Measurements from ENCODE around the gene SLAIN1.

Gene SLAIN1

DNA sequence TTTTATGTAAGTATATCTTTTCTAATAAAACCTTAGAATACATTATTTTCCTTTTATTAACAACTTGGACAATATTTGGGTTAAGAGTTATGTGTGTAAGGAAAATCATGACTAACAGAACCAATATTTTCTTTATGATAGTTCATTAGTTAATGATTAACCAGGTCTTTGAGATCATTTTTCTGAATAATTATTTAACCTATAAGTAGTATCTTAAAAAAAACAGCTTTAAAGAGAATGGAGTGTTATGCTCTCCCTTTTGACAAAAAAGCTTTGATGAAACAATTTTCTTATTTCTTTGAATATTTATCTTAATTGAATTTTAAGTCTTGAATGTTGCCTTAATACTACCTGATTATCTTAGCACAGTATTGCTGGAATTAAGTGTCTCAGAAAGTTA, 3.8 kb downstream of the SLAIN1 start:
- H3K36me3 ChIP-seq = no peaks in the 10 kb centered on the region
- no peaks in the 10 kb centered on the region for H3K9me3 ChIP-seq
- H3K27me3 ChIP-seq = peaks cover 15% of the 10 kb centered on the region
- H3K4me1 ChIP-seq (ENCODE audit: control insufficient read depth in 1 of 2, insufficient read depth in 1 of 2, low read depth in 1 of 2, low read length in 1 of 2) = peaks cover 12 to 15% of the 10 kb centered on the region in 2 experiments
- TF ChIP-seq CTCF (IDR thresholded peaks at IDR 0.05) = no peak
- no peak overlapping the region for H3K4me3 ChIP-seq (ENCODE audit: low read depth in 1 of 2, low read length in 1 of 2)
- H3K27ac ChIP-seq = no peak overlapping the region

DNA sequence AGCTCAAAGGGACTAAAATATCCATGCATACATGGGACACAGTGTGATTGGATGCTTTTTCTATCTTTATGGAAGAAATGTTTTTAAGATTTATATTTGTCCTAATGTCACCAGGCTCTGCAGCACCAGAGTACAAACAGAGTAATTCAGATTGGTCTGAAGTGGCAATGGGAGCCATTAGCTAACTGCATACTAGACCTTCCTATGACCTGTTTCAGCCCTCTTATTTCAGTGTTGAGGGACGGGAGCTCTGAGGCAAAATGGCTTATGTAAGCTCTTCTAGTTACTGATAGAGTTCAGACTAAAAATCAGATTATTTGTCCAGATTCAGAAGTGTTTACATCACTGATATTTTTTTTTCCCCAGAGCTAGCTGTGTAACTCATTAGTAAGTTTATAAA, 4.9 kb downstream of the SLAIN1 start:
- no peak overlapping the region for H3K4me3 ChIP-seq (ENCODE audit: low read depth in 1 of 2, low read length in 1 of 2)
- peaks cover 4% of the 10 kb centered on the region for H3K27me3 ChIP-seq
- H3K9me3 ChIP-seq = no peaks in the 10 kb centered on the region
- no peak for TF ChIP-seq CTCF (IDR thresholded peaks at IDR 0.05)
- H3K27ac ChIP-seq = no peak overlapping the region
- H3K36me3 ChIP-seq = no peaks in the 10 kb centered on the region
- H3K4me1 ChIP-seq (ENCODE audit: control insufficient read depth in 1 of 2, insufficient read depth in 1 of 2, low read depth in 1 of 2, low read length in 1 of 2) = peaks cover 9 to 10% of the 10 kb centered on the region in 2 experiments

DNA sequence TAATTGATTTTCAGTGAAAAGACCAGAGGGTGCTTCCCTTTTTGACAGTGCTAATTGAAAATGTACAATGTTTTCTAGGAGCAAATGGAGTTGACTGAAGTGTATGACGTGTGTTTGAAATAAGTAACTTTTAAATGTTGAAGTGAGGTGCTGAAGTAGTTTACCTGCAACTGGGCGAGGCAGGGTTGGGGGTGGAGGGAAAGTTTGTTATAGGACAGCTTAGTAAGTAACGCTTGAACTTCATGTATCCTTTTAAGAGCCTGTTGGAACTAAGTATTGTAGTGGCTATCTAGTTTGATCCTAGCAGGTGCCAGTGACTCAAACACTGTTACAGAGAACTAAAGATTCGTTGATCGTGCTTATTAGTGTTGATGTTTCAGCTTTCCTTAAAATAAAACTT, 5.9 kb downstream of the SLAIN1 start:
- no peaks in the 10 kb centered on the region for H3K9me3 ChIP-seq
- TF ChIP-seq CTCF (IDR thresholded peaks at IDR 0.05) = no peak

DNA sequence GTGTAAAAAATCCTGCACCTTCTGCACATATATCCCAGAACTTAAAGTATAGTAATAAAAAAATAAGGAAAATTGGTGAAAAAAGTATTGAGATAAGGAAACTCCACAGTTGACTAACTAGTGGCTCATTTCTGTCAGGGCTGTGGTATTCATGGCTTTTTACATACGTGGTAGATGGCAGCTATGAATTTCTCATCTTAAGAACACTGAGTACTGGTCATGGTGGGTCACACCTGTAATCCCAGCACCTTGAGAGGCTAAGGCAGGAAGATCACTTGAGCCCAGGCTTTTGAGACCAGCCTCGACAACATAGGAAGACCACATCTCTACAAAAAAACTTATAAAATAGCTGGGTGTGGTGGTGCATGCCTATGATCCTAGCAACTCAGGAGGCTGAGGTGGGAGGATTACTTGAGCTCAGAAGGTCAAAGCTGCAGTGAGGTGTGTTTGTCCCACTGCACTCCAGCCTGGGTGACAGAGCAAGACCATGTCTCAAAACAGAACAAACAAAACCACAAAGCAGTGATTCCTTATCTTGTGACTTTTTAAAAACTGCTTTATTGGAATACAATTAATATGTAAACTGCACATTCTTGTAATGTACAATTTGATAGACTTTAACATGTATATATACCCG, 16.8 kb downstream of the SLAIN1 start:
- Histone ChIP-seq H3K27ac (no peak overlapping the region), H3K9me3 (no peaks in the 10 kb centered on the region), H3K36me3 (no peaks in the 10 kb centered on the region), H3K27me3 (no peaks in the 10 kb centered on the region), H3K4me3 (ENCODE audit: low read depth in 1 of 2, low read length in 1 of 2) (no peak overlapping the region), H3K4me1 (ENCODE audit: control insufficient read depth in 1 of 2, insufficient read depth in 1 of 2, low read depth in 1 of 2, low read length in 1 of 2) (peaks cover 0 to 21% of the 10 kb centered on the region in 2 experiments)
- TF ChIP-seq CTCF (IDR thresholded peaks at IDR 0.05) = no peak

More for the DNA sequence above, 5.9 kb downstream of the SLAIN1 start:
- H3K36me3 ChIP-seq = no peaks in the 10 kb centered on the region
- no peak overlapping the region for H3K4me3 ChIP-seq (ENCODE audit: low read depth in 1 of 2, low read length in 1 of 2)
- H3K27ac ChIP-seq = no peak overlapping the region
- H3K27me3 ChIP-seq = no peaks in the 10 kb centered on the region
- H3K4me1 ChIP-seq (ENCODE audit: control insufficient read depth in 1 of 2, insufficient read depth in 1 of 2, low read depth in 1 of 2, low read length in 1 of 2) = peaks cover 7 to 9% of the 10 kb centered on the region in 2 experiments

DNA sequence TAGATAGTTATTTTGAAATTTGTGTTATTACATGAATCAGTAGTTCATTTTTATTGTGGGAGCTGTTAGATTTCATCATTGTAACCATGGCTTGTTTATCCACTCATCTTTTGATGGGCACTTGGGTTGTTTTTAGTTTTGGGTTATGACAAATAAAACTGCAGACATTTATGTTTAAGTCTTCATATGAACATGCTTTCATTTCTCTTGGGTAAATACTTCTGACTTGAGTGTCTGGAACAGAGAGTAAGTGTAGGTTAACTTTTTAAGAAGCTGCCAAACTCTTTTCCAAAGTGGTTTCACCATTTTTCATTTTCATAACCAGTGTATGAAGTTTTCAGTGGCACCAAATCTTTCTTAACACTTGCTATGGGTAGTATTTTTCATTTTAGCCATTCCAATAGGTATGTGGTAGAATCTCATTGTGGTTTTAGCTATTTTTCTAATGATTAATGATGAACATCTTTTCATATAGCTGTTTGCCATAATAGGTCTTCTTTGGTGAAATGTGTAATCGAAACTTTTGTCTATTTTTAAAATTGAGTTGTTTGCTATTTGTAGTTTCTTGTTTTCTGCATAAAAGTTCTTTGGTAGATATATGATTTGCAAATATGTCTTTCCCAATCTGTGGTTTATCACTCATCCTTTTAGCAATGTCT, 17.9 kb downstream of the SLAIN1 start:
- Histone ChIP-seq H3K27ac (no peak overlapping the region), H3K36me3 (no peaks in the 10 kb centered on the region), H3K27me3 (no peaks in the 10 kb centered on the region), H3K4me1 (ENCODE audit: control insufficient read depth in 1 of 2, insufficient read depth in 1 of 2, low read depth in 1 of 2, low read length in 1 of 2) (peaks cover 7 to 21% of the 10 kb centered on the region in 2 experiments), H3K9me3 (no peaks in the 10 kb centered on the region), H3K4me3 (ENCODE audit: low read depth in 1 of 2, low read length in 1 of 2) (no peak overlapping the region)
- no peak for TF ChIP-seq CTCF (IDR thresholded peaks at IDR 0.05)
